LNCAP (cell line): Measurements from ENCODE around the gene KAT6B.

ENCODE experiments used
- TF ChIP-seq, protein P1 (sequence below): fragments of 450-650 bp; IDR thresholded peaks from 2 replicates; pipeline ENCODE4 v1.5.1; 2017; ENCODE audit warnings: mild to moderate bottlenecking

The KAT6B gene

DNA sequence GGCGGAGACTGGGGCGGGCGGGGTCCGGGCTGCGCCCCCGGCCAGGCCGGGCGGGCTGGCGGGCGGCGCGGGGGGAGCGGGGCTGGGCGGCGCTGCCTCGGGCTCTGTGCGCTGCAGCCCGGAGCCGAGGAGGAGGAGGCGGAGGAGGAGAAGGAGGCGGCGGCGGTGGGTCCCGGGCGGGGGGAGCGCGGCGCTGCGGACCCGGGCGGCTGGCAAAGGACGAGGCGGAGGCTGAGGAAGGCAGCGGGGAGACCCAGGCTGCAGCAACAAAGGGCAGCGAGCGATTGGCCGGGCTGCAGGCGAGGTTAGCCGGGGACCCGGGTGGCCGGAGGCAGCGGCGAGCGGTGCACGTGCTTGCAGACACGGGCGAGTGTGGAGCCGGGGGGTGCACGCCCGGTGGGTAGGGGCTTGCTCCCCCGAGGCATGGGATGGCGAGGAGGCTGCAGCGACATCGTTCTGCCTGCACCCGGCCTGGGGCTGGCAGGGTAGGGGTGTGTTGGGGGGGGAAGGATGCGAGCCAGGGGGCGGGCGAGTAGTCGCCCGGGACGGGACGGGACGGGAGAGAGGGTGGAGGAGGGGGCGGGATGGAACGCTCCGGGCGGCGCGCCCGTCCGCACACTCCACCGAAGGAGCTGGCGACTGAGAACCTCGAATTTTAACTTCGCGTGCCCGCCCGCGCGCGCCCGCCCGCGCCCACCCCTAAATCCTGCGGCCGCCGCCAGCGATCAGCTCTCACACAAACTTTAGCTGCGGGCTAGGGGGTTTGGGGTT, 844 bp upstream of the KAT6B start:
- TF ChIP-seq, protein P1, sequence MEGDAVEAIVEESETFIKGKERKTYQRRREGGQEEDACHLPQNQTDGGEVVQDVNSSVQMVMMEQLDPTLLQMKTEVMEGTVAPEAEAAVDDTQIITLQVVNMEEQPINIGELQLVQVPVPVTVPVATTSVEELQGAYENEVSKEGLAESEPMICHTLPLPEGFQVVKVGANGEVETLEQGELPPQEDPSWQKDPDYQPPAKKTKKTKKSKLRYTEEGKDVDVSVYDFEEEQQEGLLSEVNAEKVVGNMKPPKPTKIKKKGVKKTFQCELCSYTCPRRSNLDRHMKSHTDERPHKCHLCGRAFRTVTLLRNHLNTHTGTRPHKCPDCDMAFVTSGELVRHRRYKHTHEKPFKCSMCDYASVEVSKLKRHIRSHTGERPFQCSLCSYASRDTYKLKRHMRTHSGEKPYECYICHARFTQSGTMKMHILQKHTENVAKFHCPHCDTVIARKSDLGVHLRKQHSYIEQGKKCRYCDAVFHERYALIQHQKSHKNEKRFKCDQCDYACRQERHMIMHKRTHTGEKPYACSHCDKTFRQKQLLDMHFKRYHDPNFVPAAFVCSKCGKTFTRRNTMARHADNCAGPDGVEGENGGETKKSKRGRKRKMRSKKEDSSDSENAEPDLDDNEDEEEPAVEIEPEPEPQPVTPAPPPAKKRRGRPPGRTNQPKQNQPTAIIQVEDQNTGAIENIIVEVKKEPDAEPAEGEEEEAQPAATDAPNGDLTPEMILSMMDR, result no peak

- TF ChIP-seq, protein P1, result no peak
Measured at GRCh38 chr10:74827045-74827441, 643 bp downstream of the KAT6B start.

DNA sequence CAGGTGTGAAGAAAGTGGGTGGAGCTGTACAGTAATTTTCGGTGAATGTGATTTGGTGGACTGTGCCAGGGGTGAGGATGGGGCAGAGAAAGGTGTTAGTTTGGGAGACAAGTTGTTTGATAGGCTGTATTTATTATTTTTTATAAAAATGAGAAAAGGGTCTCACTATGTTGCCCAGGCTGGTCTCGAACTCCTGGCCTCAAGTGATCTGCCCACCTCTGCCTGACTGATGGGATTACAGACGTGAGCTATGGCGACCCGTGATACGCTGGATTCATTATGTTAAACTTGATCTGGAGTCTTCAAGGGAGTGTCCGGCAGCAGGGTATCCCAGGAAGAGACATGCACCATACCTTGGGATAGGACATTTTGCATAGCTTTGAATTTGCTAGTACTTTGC, 1.3 kb downstream of the KAT6B start:
- TF ChIP-seq, protein P1, result no peak

GRCh38 chr10:74828946-74829345, 2.5 kb downstream of the KAT6B start:
- TF ChIP-seq, protein P1, result no peak

- TF ChIP-seq, protein P1, result no peak
Measured at GRCh38 chr10:74831518-74832120, 5.2 kb downstream of the KAT6B start.

GRCh38 chr10:74835963-74836362, 9.6 kb downstream of the KAT6B start:
- TF ChIP-seq, protein P1, result no peak

GRCh38 chr10:74836877-74837276, 10.5 kb downstream of the KAT6B start:
- TF ChIP-seq, protein P1, result no peak
